Stimulated activated CD4-positive, alpha-beta T cell treated with anti-CD3 and anti-CD28 coated beads, Interleukin-12 subunit alpha, Interleukin-12 subunit beta, amount 100 ng/mL, for 4 hours (primary cell): Measurements from ENCODE around the gene RFTN2.
"Not testable (repeated sequence)": the region's sequence is repeated elsewhere in the genome, so short reads cannot be mapped to it uniquely, and the experiment has no call there.

Source experiments
- DNase-seq: peaks from one replicate; pipeline ENCODE4 v3.0.0-alpha.2; 2020

The RFTN2 gene

DNA sequence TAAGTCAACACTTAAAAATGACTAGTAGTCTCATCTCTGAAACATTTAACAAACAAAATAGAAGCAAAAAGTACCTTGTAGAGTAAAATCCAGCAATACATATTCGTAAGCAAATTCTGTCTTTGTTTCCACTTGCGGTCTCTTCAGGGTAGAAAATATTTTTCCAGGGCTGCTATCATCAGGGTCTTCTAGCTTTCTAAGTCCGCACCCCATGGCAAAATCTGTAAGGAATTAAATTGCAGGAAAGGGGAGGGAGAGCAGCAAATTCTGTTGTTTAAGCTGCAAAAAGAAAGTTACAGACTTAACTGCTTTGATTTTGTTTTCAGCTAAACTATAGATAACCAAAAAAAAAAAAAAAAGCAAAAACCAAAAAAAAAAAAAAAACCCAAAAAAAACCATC lies at the start of gene RFTN2:
RFTN2 (minus strand) TSS at position 342 of the 400 bp plus-strand sequence; CDS start at position 213, 129 bp downstream.
- no peak for DNase-seq

- DNase-seq: no peak
Observed at GRCh38 chr2:197717863-197718262, 42.5 kb upstream of the RFTN2 start.

DNA sequence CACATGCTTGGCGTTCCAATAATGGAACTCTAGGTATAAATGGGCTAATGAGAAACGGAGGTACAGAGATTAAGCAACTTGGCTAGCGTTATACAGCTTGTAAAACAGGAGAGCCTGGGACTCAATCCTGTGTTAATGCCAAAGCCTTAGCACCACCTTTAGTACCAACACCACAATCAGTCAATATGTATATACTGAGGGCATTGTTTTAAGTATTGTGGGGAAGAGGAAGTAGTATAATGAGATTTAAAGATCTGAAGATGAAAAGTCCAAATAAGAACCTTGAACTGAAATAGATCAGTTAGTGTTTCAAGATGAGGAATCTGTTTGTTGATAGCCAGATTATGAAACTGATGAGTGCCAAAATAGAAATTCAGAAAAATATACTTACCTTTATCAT lies 37.9 kb upstream of the RFTN2 start:
- DNase-seq: no peak

GRCh38 chr2:197711578-197711977 lies 36.2 kb upstream of the RFTN2 start:
- no peak for DNase-seq

GRCh38 chr2:197710424-197711042 lies 35.1 kb upstream of the RFTN2 start:
- no peak for DNase-seq

DNA sequence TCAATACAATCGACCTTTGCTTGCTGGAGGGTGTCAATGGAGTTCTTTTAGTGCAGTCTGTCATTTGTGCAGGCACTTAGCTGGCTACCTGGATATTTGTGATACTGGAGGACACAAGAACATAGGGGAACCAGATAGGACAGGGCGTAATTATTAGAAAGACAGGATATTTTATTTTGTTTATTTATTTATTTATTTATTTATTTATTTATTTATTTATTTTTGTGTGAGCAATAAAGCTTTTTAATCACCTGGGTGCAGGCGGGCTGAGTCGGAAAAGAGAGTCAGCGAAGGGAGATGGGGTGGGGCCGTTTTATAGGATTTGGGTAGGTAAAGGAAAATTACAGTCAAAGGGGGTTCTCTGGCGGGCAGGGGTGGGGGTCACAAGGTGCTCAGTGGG lies 33.8 kb upstream of the RFTN2 start:
- not testable (repeated sequence) for DNase-seq

- no peak for DNase-seq
Observed at GRCh38 chr2:197708331-197708730, 32.9 kb upstream of the RFTN2 start.

GRCh38 chr2:197707316-197708213 lies 32.2 kb upstream of the RFTN2 start:
- DNase-seq: no peak

GRCh38 chr2:197706839-197707207 lies 31.4 kb upstream of the RFTN2 start:
- no peak for DNase-seq

DNA sequence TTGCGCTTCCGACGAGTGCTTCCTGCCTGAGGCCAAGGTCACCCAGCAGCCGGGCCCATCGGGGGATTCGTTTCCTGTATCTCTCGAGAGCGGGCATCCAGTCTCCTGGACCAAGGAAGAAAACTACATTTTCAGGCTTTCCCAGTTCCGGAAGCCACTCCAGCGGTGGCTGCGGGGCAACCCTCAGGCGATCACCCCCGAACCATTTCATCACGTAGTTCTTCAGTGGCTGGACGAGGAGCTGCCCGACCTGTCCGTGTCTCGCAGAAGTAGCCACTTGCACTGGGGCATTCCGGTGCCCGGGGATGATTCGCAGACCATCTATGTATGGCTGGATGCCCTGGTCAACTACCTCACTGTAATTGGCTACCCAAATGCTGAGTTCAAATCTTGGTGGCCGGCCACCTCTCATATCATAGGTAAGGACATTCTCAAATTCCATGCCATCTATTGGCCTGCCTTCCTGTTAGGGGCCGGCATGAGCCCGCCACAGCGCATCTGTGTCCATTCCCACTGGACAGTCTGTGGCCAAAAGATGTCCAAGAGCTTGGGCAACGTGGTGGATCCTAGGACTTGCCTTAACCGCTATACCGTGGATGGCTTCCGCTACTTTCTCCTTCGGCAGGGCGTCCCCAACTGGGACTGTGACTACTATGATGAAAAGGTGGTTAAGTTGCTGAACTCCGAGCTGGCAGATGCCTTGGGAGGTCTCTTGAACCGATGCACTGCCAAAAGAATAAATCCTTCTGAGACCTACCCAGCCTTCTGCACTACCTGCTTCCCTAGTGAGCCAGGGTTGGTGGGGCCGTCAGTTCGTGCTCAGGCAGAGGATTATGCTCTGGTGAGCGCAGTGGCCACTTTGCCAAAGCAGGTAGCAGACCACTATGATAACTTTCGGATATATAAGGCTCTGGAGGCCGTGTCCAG lies 30.8 kb upstream of the RFTN2 start:
- peak; percentile 26 for DNase-seq

DNA sequence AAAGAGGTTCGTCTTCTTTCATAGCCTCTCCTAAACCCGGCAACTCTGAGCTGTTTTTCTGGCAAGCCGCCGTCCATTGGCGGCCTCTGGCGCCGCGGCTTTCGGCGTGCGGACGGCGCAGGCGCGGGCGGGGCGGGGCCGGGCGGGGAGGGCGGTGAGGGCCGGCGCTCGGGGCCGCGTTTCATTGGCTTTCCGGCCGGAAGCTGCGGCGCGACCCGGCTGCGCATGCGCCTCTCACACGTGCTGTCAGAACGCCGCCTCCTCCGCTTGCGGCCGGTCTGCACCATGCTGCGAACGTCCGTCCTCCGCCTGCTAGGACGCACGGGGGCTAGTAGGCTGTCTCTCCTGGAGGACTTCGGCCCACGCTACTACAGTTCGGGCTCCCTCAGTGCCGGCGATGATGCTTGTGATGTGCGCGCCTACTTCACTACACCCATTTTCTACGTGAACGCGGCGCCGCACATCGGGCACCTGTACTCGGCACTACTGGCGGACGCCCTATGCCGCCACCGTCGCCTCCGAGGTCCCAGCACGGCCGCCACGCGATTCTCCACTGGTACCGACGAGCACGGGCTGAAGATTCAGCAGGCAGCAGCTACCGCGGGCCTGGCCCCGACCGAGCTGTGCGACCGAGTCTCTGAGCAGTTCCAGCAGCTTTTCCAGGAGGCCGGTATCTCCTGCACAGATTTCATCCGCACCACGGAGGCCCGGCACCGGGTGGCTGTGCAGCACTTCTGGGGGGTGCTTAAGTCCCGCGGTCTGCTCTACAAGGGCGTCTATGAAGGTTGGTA lies 29.9 kb upstream of the RFTN2 start, which contains the start of gene MARS2:
MARS2 (plus strand) TSS at position 249 of the 791 bp plus-strand sequence; CDS start at position 286, 37 bp downstream.
- DNase-seq: peak; percentile 93

- no peak for DNase-seq
Observed at GRCh38 chr2:197704434-197705120, 29.2 kb upstream of the RFTN2 start.

DNA sequence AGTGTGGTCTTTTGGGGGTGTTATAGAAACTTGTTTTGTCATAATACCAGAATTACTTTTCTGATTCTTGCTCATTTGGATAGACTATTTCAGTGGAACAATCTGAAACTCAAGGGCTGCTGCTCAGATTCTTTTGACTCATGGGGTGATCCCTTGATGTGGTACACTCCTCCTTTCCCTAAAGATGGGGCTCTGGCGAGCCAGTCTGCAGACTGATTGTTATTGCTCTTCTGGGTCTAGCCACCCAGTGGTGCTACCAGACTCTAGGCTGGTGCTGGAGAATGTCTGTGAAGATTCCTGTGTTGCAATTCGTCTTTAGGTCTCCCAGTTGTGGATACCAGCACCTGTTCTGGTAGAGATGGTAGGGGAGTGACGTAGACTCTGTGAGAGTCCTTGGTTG lies 25.6 kb upstream of the RFTN2 start:
- DNase-seq: no peak

GRCh38 chr2:197699724-197700123 lies 24.3 kb upstream of the RFTN2 start:
- DNase-seq: not testable (repeated sequence)

DNA sequence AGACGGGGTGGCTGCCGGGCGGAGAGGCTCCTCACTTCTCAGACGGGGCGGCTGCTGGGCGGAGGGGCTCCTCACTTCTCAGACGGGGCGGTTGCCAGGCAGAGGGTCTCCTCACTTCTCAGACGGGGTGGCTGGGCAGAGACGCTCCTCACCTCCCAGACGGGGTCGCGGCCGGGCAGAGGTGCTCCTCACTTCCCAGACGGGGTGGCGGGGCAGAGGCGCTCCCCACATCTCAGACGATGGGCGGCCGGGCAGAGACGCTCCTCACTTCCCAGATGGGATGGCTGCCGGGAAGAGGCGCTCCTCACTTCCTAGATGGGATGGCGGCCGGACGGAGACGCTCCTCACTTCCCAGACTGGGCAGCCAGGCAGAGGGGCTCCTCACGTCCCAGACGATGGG lies 21.2 kb upstream of the RFTN2 start:
- DNase-seq: not testable (repeated sequence)

DNA sequence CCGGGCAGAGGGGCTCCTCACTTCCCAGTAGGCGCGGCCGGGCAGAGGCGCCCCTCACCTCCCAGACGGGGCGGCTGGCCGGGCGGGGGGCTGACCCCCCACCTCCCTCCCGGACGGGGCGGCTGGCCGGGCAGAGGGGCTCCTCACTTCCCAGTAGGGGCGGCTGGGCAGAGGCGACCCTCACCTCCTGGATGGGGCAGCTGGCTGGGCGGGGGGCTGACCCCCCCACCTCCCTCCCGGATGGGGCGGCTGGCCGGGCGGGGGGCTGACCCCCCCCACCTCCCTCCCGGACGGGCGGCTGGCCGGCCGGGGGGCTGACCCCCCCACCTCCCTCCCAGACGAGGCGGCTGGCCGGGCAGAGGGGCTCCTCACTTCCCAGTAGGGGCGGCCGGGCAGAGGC lies 20.6 kb upstream of the RFTN2 start:
- DNase-seq: not testable (repeated sequence)

GRCh38 chr2:197695206-197695605 lies 19.8 kb upstream of the RFTN2 start:
- not testable (repeated sequence) for DNase-seq

GRCh38 chr2:197677483-197677882 lies 2.1 kb upstream of the RFTN2 start:
- no peak for DNase-seq

DNA sequence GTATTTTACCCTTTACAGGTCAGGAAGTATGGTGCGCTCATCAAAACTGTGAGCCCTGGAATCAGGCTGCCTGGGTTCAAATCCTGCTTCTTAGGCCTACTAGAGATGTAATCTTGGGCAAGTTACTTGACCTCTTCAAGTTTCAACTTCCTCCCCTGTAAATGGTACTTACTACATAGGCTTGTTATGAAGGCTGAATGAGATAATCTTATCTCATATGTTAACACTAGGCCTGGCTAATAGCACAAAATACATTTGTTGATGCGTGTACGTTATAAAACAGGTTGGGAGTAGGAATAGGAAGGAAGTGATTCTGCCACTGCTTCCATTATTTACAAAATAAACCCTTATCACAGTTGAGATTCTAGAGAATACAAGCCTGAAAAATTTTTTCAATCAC lies 1.7 kb upstream of the RFTN2 start:
- no peak for DNase-seq

DNA sequence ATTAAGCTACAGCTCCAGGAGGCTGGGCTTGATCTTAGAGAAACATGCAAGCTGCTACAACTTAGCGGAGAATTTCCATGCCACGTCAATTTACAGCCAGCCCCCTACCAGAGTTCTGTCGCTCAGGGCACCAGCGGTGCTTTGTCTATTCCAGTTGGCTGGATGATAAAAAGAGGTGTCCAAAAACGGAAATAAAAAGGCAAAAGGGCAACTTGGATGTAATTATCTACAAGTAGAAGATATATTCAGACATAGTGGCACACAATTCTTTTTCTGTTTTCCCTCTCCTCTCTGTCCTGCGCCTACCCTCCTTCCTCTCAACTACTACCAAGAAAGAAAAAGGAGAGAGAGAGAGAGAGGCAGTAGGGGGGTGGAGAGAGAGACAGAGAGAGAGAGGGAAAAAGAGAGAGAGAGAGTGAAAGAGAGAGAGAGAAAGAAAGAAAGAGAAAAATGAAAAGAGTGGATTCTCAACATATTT lies 363 bp upstream of the RFTN2 start:
- no peak for DNase-seq

DNA sequence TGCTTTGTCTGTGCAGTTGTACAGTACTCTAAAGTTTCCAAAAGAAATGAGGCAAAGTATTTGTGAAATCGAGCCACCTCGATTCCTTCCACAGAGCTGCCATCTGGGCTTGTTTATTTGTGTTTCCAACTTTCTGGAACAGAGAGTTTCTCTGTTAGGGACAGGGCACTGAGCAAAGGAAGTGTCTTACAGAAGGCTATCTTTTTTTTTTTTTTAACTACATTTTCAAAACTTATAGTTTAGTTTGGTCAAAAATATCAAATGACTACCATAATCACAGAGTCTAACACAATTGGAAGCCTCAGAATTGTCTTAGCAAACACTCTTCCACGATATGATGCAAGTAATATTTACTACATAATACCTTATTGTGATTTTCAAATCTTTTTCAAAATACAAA lies 796 bp downstream of the RFTN2 start:
- no peak for DNase-seq
